ENCODE measurements around the gene MTMR11.
"Not testable (repeated sequence)": the region's sequence is repeated elsewhere in the genome, so short reads cannot be mapped to it uniquely, and the experiment has no call there.

MTMR11 gene

GRCh38 chr1:149936170-149936991 is at the start of gene MTMR11:
Gene MTMR11, minus strand, starts transcription at chr1:149936879. Its CDS starts 232 bp downstream, at chr1:149936647.
- DNase-seq (ENCODE audit: low read depth) = peak; percentile 67

- DNase-seq (ENCODE audit: low read depth) = no peak
These were observed 43.4 kb upstream of the MTMR11 start for GRCh38 chr1:149979972-149980540.

GRCh38 chr1:149979245-149979971 is 42.7 kb upstream of the MTMR11 start:
- peak; percentile 56 for DNase-seq (ENCODE audit: low read depth)

GRCh38 chr1:149978547-149979023 is 41.9 kb upstream of the MTMR11 start:
- peak; percentile 42 for DNase-seq (ENCODE audit: low read depth)

- no peak for DNase-seq (ENCODE audit: low read depth)
These were observed 40.7 kb upstream of the MTMR11 start for GRCh38 chr1:149977345-149977744.

- no peak for DNase-seq (ENCODE audit: low read depth)
These were observed 35.9 kb upstream of the MTMR11 start for GRCh38 chr1:149972547-149972946.

GRCh38 chr1:149967646-149968045 is 31.0 kb upstream of the MTMR11 start:
- no peak for DNase-seq (ENCODE audit: low read depth)

GRCh38 chr1:149967041-149967440 is 30.4 kb upstream of the MTMR11 start:
- no peak for DNase-seq (ENCODE audit: low read depth)

GRCh38 chr1:149966405-149966804 is 29.7 kb upstream of the MTMR11 start:
- DNase-seq (ENCODE audit: low read depth) = peak; percentile 30

GRCh38 chr1:149965440-149965839 is 28.8 kb upstream of the MTMR11 start:
- no peak for DNase-seq (ENCODE audit: low read depth)

- DNase-seq (ENCODE audit: low read depth) = no peak
These were observed 26.7 kb upstream of the MTMR11 start for GRCh38 chr1:149963358-149963757.

- no peak for DNase-seq (ENCODE audit: low read depth)
These were observed 26.1 kb upstream of the MTMR11 start for GRCh38 chr1:149962736-149963135.

GRCh38 chr1:149962039-149962647 is 25.5 kb upstream of the MTMR11 start:
- peak; percentile 80 for DNase-seq (ENCODE audit: low read depth)

GRCh38 chr1:149957548-149957947 is 20.9 kb upstream of the MTMR11 start:
- DNase-seq (ENCODE audit: low read depth) = not testable (repeated sequence)

GRCh38 chr1:149949911-149950310 is 13.2 kb upstream of the MTMR11 start:
- no peak for DNase-seq (ENCODE audit: low read depth)

- no peak for DNase-seq (ENCODE audit: low read depth)
These were observed 8.5 kb upstream of the MTMR11 start for GRCh38 chr1:149945206-149945605.

- no peak for DNase-seq (ENCODE audit: low read depth)
These were observed 6.2 kb upstream of the MTMR11 start for GRCh38 chr1:149942885-149943284.

- peak; percentile 38 for DNase-seq (ENCODE audit: low read depth)
These were observed 5.5 kb upstream of the MTMR11 start for GRCh38 chr1:149942207-149942606.

- DNase-seq (ENCODE audit: low read depth) = no peak
These were observed 3.7 kb upstream of the MTMR11 start for GRCh38 chr1:149940427-149940826.

GRCh38 chr1:149938668-149939003 is 2.0 kb upstream of the MTMR11 start:
- not testable (repeated sequence) for DNase-seq (ENCODE audit: low read depth)

- DNase-seq (ENCODE audit: low read depth) = no peak
These were observed 1.1 kb upstream of the MTMR11 start for GRCh38 chr1:149937759-149938158.

GRCh38 chr1:149936992-149937705 is 470 bp upstream of the MTMR11 start:
- DNase-seq (ENCODE audit: low read depth) = peak; percentile 73

Measured in ELR (cell line).